SW 1271 (cell line): ENCODE results near the gene C6orf132.

Source experiments
- DNase-seq, 2 experiments: peaks; one replicate each; lab custom pipeline; 2025; lab: John Stamatoyannopoulos, UW

C6orf132 gene

GRCh38 chr6:42105709-42106108 lies 36.7 kb downstream of the C6orf132 start:
- DNase-seq, result no peak

- DNase-seq, result no peak
Measured at GRCh38 chr6:42105156-42105648, 37.2 kb downstream of the C6orf132 start.

GRCh38 chr6:42104804-42105125 lies 37.7 kb downstream of the C6orf132 start:
- no peak for DNase-seq

- DNase-seq, result no peak
Measured at GRCh38 chr6:42104095-42104803, 38.2 kb downstream of the C6orf132 start.

- DNase-seq, result no peak
Measured at GRCh38 chr6:42103753-42104094, 38.7 kb downstream of the C6orf132 start.

GRCh38 chr6:42103216-42103615 lies 39.2 kb downstream of the C6orf132 start:
- no peak for DNase-seq

GRCh38 chr6:42101186-42101657 lies 41.2 kb downstream of the C6orf132 start:
- no peak for DNase-seq

GRCh38 chr6:42100029-42100901 lies 42.2 kb downstream of the C6orf132 start:
- DNase-seq, result no peak

- DNase-seq, result no peak
Measured at GRCh38 chr6:42099340-42100028, 42.9 kb downstream of the C6orf132 start.

- DNase-seq, result no peak
Measured at GRCh38 chr6:42095776-42096541, 46.5 kb downstream of the C6orf132 start.

- DNase-seq, result no peak
Measured at GRCh38 chr6:42095094-42095493, 47.3 kb downstream of the C6orf132 start.

GRCh38 chr6:42093582-42094329 lies 48.7 kb downstream of the C6orf132 start:
- no peak for DNase-seq

- DNase-seq, result no peak
Measured at GRCh38 chr6:42091718-42092023, 50.7 kb downstream of the C6orf132 start.

GRCh38 chr6:42090819-42091717 lies 51.4 kb downstream of the C6orf132 start:
- no peak for DNase-seq

- DNase-seq, result peak in 1 of 2 experiments; percentile 58
Measured at GRCh38 chr6:42088101-42088591, 54.3 kb downstream of the C6orf132 start.

- no peak for DNase-seq
Measured at GRCh38 chr6:42086046-42087035, 56.1 kb downstream of the C6orf132 start.

- DNase-seq, result peak in 1 of 2 experiments; percentile 28
Measured at GRCh38 chr6:42084889-42085288, 57.5 kb downstream of the C6orf132 start.

- no peak for DNase-seq
Measured at GRCh38 chr6:42083530-42083929, 58.9 kb downstream of the C6orf132 start.
